ENCODE results near the gene PDE5A.
A peak's percentile ranks its signal among the peaks of the same experiment; 100 is the strongest.
"Not testable (repeated sequence)": the region's sequence is repeated elsewhere in the genome, so short reads cannot be mapped to it uniquely, and the experiment has no call there.

PDE5A gene

DNA sequence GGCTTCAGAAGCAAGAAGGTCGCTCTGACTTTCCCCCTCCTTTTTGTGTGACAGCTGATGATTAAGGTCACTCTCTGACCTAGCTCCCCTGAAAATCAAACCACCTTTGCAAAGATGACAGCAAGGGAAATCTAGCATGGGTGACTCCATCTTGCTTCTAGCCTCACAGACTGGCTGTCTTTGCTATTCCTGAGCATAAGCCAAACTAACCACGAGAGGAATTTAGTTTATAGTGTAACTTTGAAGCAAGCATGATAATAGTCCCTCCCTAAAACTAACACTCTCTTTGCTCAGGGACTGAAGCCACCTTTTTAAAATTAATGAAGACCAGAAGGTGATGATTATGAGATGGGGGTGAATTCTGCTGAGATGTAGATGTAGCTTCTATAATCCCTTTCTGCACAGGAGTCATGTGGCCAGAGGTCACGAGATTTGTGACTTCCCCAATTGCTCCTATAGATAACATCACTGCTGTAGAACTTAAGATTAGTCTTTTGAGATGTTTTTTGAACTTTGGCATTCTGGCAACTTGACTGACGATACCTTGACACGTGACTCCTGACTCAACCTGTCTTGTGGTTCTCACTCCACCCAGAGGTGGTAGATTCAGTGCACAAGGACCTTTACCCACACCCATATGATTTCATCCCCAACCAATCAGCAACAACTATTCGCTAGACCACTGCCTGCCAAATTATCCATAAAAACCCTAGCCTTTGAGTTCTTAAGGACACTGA, 14.9 kb upstream of the PDE5A start:
- no peak for DNase-seq

DNA sequence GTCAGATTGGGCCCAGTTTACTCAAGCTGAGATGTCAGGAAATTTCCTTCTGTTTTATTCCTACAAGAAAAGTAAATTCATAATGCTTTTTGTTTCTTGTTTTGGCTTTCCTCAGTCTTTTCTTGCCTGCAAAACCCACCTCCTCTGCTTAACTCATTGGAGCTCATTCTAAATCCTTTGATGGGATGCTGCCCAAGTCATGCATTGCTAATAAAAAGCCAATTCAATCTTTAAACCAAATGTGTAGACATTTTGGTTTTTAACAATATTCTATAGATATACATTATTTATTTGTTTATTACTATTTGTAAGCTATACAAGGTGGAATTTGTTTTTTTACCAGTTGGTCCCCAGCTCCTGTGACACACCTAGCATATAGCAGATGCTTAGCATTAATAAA, 13.2 kb upstream of the PDE5A start:
- no peak for DNase-seq

GRCh38 chr4:119638359-119638758, 9.8 kb upstream of the PDE5A start:
- DNase-seq = no peak

- not testable (repeated sequence) for DNase-seq
These were observed 8.2 kb upstream of the PDE5A start for GRCh38 chr4:119636851-119637250.

DNA sequence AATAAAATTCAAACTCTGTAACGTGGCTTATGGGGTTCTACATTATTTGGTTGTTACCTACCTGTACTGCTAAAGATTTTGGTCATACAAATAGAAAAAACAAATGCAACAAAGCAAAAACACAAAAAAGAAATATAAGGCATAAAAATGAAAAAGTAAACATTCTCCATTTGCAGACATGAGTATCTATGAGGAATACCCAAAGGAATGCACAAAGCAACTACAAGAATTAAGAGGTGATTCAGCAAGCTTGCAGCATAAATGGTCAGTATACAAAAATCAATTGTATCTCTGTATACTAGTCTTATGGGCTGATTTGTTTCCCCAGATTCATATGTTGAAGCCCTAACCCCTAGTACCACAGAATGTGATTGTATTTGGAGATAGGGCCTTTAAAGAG, 3.6 kb upstream of the PDE5A start:
- no peak for DNase-seq

DNA sequence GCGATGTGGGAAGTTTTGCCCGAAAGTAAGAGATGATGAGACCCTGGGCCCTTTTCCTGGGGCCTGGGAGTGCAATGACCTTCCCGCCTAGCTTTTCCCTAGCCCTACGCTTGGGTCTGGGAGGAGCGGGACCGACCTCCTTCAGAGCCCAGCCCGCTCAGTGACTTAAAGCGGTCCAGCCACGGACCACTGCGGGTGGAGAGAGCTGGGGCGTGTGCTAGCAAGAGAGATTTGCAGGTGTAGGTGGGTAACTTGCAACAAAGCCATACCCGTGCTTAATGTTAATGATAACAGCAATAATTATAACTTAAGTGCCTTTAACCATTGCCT, 503 bp upstream of the PDE5A start:
- DNase-seq = no peak

DNA sequence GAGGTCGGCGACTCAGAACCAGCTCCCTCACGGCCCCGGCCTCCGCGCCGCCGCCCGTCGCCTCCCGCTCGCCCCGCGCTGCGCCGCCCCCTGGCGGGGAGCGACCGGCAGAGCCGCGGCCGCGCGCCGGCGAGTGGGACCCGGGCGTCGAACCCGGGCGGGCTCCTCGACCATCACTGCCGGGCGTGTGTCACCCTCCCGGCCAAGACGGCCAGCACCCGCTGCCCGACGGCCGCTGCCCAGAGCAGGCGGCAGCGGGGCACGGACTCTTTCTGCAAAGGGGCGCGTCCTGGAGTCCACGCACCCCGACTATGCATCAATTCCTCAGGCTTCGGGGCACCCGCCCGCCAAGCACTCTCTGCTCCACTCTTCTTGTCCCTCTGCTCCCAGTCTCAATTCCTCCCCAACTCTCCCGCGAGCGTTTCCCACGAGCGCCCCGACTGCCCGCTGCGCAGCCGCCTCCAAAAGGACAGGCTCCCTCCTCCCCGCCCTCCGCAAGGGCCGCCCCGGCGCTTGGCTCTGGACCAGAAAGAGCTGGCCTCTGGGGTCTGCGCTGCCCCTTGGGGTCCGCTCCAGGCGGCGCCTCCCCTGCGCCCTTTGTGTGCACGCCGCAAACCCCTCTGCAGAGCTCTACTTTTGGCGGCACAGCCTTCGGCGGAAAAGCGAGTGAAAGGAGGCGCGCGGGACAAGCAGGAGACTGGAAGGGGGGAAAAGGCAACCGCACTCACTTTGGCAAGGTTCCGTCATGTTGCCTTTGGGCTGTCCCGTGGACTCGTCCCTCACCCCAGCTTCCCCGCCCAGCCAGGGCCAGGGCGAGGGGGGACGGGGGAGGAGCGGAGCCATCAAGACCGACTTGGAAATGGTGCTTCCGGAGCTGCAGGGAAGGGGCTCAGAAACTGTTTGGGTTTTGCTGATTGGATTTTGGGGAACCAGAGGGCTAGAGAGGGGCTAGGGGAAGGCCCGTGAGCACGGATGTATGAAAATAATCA, 1.0 kb downstream of the PDE5A start:
- peak; percentile 9 to 58 (median 28) for DNase-seq

GRCh38 chr4:119626943-119627266, 1.7 kb downstream of the PDE5A start:
- no peak for DNase-seq

DNA sequence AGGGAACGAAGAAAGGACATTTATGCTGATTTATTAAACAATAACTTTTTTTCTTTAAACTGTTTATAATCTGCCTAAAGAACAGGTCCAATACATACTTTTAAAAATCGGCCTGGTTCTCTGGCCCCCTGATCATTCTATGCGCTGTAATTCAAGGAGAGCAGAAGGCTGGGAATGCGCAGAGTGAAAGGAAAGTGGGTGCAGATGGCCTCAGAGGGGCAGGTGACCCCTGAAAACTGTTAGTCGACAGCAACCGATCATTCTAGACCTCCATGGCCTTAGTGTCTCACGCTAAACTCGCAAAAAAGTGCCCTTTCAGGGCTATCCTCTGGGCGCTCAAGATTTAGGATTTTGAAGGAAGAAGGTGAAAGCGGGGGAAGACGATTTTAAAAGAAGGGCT, 2.2 kb downstream of the PDE5A start:
- no peak for DNase-seq

DNA sequence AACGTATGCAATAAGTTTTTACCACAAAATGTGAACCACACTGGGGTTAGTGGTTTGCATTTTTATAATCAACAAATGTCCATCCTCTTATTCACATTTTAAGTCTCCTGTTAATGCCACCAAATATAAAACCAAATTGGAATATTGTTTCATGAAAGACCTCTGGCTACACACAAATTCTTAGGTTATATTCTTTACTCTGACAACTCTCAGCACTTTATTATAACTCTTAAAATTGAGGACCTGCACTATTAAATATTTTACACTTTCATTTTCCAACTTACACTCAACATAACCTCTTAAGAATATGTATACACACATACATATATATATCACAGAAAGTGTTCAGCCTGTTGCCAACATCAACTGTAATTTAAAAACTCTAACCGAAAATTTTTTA, 2.8 kb downstream of the PDE5A start:
- DNase-seq = no peak

DNA sequence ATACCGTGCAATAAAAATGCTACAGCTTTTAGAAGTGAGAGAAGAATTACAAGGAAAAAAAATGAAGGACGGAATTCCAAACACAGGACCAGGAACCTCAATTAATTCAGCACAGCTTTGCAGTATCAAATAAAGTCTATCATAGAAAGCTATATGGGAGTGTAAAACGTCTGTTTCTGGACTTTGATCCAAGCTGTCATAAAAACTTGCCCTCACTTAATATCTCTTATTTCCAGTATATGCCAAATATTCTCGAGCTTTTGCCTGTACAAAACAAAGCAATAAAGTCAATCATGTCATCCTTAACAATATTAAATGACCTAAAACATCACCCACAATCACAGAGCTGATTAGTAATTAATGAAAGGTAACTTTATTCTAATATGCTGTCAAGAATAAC, 4.2 kb downstream of the PDE5A start:
- DNase-seq = no peak

DNA sequence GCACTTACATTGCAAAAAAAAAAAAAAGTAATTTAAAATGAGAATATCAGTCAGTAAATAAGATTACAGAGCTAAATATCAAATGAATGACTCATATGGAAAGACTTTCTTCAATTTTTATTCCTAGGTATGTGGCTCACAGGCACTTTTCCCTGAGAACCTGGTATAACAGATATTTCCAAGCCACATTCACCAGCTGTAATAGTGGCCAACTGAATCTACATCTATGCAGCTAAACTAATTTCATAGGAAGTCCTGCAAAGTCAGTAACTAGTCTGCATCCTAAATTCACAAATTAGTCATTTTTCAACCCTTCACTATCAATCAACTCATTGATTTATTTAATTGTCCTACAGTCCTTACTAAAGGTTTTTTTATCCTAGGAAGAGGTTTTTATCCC, 5.6 kb downstream of the PDE5A start:
- no peak for DNase-seq

- no peak for DNase-seq
These were observed 13.4 kb downstream of the PDE5A start for GRCh38 chr4:119615068-119615719.

GRCh38 chr4:119604266-119604665, 24.3 kb downstream of the PDE5A start:
- no peak for DNase-seq

GRCh38 chr4:119602366-119602765, 26.2 kb downstream of the PDE5A start:
- DNase-seq = no peak

DNA sequence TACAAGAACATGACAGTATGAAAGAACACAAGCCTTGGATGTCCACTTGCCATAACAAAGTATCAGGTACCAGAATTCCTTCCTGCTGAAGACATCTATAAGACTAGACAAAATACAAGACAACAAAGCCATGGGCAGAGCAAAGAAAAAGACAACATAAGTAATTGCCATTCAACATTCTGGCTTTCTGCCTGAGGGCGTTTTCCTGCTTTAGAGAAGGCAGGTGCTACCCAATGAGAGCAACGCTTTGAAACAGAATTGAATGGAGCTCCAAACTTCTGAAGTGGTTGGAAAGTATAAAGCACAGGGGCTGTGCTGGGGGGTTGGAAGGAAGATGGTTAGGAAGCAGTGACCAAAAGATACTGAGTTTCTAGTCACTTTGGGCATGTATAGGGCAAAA, 30.1 kb downstream of the PDE5A start:
- no peak for DNase-seq

GRCh38 chr4:119597377-119597776, 31.2 kb downstream of the PDE5A start:
- no peak for DNase-seq

DNA sequence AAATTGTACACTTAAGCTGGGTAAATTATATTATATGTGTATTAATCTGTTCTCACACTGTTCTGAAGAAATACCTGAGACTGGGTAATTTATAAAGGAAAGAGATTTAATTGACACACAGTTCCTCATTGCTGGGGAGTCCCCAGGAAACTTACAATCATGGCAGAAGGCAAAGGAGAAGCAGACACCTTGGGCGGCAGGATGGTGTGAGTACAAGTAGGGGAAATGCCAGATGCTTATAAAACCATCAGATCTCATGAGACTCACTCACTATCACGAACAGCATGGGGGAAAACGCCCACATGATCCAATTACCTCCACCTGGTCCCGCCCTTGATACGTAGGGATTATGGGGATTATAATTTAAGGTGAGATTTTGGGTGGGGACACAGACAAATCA, 34.9 kb downstream of the PDE5A start:
- DNase-seq = no peak

DNA sequence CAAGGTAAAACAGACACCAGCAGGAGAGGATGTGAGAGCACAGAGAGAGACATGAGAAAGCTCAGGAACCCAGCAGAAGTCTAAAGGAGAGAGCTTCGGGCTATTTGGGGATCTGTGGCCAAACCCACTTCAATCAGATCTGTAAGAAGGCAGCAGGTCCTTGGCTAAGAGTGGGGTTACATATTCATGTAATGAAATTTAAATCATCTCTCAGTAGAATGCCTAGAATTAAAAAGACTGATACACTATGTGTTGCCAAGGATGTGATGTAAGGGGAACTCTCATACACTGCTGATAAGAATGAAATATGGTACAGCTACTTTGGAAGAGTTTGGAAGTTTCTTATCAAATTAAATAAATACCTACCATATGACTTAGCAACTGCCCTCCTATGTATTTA, 35.8 kb downstream of the PDE5A start:
- no peak for DNase-seq

DNA sequence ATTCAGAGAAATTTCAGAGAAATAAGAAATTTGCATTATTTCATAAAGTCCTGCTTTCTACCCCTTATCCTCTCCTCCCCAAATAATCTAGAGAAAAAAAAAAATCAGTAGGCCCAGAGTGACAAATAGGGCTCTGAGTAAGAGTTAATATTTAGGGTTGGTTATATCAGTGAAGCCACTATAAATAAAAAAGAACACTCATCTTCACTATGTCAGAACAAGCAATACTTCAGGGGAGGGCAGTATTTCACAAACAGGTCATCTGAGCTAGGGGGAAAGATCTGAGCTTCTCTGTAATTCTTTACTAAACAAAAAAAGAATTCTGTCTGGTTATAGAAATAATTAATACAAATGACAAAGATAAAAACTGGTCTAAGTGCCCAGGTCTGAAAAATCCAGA, 39.4 kb downstream of the PDE5A start:
- DNase-seq = no peak

- no peak for DNase-seq
These were observed 40.8 kb downstream of the PDE5A start for GRCh38 chr4:119587796-119588195.

DNA sequence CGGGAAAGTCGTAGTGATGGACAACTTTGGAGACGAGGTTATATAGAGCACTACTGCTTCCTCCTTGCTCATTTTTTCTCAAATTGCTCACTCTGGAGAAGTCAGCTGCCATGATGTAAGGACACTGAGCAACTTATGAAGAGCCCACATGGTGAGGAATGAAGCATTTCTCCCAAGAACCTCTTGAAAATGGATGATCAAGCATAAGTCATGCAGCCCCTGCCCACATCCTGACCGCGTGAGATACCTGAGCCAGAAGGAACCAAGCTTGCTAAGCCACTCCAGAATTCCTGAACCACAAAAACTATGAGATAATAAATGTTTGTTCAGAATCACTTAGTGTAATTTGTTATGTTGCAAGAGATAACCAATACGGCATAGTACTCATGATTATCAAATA, 42.8 kb downstream of the PDE5A start:
- no peak for DNase-seq

GRCh38 chr4:119581190-119581873, 47.3 kb downstream of the PDE5A start:
- DNase-seq = no peak

All from stimulated activated naive CD4-positive, alpha-beta T cell (primary cell).